ENCODE data around the gene FEZ2.

DNA sequence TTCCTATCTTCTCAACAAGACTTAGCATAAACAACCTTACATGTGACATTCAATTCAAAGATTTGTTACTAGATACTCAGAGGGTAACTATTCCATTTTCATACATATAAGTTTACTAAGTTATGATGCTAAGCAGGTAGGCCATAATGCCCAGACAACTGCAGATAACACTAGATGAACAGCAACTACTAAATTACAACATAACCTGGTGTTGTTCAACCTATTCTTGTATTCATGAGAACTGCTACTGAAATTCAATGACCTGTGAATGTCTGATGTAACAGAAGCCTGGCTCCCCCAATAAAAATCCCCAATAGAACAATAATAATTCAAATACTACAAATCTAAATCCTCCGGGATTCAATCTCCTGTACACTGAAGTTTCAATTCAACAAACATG, 24.8 kb downstream of the FEZ2 start:
- TF ChIP-seq CTCF (IDR thresholded peaks at IDR 0.05) (no peak), EZH2 (IDR thresholded peaks at IDR 0.05) (no peak), EZH2phosphoT487 (IDR thresholded peaks at IDR 0.05) (no peak)

Measured in neural progenitor cell (in vitro differentiated cells).